NCI-H446 treated with DMSO at 0.1 percent for 48 hours (cell line): Measurements from ENCODE around the gene HOXA7.
A peak's percentile ranks its signal among the peaks of the same experiment; 100 is the strongest.

ENCODE experiments used
- DNase-seq: peaks from one replicate; lab custom pipeline; 2025; lab: John Stamatoyannopoulos, UW

The HOXA7 gene

DNA sequence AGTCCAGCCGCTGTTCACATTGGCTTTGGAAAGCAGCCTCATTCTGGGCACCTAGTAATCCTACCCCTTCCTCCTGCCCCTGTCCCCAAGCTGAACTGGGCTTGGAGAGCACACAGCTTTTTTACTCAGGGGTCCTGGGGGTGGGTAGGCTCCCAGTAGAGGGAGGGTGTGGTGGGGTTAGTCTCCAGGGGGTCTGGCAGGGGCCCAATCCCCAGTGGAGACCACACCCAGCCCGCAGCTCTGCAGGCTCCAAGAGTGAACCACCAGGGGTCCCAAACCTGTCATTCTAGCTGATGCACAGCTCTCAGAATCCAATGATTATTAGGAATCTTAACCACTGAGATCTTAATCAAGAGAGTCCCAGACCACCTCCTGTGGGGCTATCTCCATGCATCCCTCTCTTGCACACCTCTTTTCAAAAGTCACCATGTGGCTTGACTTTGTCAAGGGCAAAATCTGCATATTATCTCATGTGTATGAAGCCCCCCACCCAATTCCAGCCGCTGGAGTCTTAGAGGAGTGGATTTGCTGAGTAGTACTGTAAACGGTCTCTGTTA lies 25.9 kb upstream of the HOXA7 start:
- DNase-seq, result no peak

DNA sequence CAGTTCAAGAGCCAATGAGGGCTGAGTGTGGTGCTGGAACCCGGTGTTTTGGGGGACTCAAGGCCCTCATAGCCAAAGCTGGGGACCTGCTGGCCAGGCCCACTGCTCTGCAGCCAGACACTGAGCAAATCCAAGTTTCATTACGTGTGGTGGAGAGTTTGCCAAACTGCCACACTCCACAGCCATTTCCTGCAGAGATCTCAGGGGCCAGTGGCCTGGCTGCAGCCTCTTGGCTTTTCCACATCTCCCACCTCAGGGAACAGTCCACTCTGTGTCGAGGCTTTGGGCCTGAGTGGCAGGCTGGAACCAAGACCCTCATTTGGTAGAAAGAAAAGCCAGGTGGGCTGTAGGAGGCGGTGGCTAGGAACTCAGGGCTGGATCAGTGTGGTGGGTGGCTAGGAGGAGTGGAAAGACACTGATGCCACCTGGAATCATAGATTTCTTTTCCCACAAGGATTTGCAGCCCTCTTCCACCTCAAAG lies 25.4 kb upstream of the HOXA7 start:
- DNase-seq, result no peak

DNA sequence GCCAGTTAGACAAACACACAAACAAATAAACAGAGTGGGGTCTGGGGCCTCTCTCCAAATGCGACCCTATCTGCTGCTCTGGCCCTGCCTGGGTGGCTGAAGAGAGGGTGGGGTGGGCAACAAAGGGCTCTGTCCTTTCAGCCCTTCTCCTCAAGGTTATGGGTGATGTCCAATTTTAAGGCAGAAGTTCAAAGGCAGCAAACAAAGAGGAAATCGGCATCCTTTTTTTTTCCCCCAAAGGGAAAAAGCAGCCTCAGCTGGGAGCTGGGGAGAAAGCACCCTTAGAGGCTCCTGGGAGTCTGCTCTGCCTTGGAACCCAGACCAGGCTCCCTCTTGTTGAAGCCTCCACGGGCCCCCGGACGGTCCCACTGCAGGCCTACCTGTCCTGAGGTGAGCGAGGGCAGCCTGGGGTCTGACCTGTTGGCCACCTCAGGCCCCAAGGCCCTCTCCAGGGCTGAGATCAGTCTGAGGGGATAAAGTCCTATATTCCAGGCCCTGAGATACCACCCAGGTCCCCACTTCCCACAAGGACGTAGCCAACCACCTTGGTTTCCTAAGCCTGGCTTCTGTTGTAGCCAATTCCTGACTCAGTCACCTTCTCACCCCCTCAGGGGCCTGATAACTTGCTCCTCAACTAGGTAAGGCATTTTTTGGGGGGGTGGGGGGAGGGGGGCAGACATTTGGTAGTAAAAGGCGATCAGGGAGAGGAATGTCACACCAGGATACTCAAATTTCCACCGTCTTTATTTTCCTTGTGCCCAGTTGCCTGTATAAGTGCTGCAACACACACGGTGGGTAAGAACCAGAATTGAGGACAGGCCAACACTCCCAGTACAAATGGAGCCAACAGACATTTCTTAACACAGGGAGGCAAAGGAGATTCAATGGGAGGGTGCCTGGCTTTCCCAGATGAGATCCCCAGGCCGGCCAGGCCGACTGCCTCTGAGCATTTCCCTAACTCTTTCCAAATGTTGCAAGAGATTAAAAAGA lies 24.3 kb upstream of the HOXA7 start:
- no peak for DNase-seq

DNA sequence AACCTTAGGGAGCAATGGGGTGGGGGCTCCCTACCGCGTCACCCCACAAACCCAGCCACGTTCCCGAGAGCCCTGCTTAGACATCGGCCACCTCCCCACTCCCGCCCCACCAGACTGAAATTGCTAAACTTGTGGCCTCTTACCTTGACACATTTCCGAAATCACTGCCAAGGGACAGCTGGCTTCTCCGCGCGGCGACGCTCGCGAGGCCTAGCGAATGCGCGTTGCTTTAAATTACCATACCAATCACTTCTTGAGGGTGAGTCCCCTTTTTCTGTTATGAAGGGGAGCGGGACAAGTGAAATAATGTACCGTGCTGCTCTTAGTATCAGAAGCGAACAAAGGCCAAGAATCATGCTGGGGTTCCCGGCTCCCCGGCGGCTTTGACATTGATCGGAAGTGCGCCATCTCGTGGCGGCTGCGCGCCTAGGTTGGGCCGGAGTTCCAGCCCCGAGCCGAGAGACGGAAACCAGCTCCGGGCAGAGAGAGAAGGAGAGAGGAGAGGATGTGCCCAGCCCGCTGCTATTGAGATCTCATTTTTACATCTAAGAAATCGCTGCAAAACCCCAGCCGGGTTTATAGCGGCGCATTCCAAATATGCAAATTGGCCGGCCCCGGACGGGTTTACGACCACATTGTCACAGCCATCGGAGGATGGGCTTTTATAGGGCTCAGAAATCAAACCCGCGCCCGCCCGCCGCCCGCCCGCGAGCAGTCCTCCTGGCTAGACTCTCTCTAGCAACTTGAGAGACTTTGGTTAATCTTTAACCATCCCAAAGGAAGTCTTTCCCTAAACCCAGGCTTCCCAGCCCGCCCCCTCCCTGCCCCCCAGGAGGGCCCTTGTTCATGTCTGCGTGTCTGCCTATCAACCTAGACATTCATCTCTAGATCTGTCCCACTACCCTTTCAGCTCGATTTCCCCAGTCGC lies 23.3 kb upstream of the HOXA7 start:
- peak; percentile 53 for DNase-seq

DNA sequence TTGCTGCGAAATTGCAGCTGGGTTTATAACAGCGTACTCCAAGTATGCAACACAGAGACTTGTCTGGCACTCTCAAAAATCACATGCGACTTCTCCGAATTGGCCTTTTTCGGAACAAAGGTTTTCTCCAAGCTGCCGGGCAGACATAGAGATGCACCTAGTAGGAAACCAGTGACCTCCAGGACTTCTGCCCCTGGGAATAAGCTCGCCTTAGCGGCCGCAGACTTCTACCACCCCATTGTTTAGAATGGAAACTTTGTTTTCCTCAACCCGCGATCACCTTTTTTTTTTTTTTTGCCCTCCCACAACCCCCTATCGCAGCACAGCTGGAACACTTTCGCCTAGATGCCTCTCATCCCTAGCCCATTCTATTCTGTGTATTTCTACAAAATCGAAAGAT lies 22.6 kb upstream of the HOXA7 start:
- no peak for DNase-seq

DNA sequence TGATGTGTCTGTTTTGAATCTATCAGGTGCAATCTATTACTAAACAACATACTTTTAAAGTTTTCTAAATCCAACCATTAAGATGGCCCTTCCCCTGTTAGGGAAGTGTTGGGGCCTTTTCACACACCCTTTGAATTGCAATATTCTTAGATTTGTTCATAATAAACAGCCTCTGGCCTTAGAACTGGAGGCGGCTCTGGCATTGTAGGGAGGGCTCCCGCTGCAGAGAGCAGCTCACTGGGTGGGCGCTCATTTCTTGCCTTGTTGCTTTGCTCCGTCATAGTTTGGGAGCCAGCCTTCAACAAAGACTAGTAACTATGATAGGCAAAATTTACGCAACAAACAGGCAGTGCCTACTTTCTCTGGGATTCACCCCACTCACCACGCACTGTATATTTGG lies 21.9 kb upstream of the HOXA7 start:
- peak; percentile 30 for DNase-seq

DNA sequence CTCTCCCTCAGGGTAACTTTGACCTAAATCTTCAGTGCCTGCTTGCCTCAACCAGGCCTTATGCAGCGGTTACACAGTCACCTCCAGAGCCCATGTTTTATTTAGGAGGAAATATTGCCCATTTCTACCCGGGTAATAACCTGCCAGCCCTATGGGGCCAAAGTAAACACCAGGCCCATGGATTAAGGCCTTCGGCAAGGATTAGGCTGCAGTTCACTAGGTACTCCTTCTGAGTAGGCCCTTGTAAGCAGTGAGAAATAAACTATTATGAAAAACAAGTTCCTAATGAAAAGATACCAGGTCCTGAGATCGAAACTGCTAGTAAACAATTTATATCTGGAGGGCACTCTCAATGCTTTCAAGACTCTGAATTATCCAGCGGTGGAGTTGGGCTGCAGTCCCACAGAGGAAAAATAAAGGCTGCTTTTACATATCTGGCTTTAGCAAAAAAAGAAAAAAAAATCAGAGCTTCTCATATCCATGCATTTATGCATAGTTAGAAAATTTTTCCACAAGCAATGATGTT lies 21.4 kb upstream of the HOXA7 start:
- DNase-seq, result no peak

- DNase-seq, result no peak
Observed at GRCh38 chr7:27176962-27177794, 20.7 kb upstream of the HOXA7 start.

GRCh38 chr7:27176524-27176845 lies 20.0 kb upstream of the HOXA7 start:
- no peak for DNase-seq

DNA sequence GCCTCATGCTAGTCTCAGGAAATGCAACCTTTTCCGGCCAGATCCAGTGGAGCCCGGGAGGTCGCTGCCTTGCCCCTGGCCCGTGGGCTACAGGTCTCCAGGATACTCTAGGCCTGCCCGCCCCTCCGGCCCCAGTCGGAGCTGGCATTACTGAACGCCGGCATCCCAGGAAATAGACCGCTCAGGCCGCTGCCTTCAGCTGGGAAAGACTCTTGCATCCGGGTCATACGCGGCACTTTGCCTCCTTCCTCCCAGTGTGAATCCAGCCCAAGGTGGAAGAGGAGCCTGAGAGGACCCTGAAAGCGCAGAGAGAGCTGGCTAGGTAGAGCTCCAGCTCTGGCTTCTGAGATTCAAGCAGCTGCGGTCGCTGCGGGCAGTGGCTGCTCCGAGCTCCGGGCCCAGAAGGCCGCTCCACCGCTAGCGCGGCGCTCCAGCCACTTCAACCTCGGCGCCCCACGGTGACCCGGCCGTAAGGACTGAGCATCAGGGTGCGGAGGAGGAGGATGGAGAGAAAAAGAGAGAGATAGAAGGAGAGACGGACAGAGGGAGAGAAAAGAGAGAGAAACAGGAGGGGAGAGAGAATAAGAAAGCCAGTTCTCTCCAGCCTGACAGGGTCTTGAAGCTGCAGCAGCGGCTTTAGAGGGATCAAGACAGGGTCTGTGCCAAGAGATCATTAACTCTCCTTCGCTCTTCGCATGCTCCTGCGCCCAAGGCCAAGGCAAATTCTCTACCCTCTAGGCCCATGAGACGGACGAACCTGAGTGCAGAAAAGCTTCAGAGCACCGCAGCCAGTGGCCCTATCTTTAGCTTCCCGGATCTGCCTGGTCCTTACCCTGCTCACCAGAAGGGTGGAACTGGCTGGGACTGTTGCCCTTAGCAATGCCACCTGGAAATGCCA lies 19.4 kb upstream of the HOXA7 start:
- DNase-seq, result no peak

GRCh38 chr7:27174874-27175625 lies 18.6 kb upstream of the HOXA7 start:
- DNase-seq, result no peak

DNA sequence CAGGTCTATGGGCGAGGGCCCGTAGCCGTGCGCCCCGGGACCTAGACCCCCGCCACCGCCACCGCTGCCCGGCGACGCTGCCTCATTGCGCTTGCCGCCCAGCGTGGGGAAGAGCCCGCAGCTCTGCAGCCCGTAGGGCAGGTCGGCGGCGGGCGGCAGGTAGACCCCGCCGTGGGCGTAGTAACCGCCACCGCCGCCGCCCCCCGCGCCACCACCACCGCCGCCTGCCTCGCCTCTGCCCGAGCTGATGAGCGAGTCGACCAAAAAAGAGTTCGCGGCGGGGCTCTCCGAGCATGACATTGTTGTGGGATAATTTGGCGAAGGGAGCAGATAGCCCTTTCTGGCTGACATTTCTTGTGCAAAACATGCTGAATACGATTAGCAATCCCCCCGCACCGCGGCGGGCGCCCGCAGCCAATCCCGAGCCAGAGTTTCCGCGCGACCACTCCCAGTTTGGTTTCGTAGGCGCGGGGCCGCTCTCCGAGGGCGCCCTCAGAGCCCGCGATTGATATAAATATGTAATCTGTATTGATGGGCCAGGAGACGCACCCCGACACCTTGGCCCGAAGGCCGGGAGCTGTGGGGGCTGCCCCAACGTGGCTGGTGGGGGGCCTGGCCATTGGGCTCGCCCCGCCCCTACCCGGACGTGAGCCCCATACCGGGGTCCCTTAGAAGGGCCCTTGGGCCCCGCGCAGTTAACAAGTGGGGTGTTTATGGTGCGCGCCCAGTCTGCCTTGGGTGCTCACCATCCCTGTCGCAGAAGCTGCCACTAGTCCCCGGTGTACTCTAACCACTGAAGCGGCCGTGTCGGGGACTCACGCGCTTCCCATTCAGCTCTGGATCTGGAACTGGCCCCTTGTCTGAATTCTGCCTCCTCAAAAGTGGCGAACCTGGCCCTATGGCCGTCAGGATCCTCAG lies 17.7 kb upstream of the HOXA7 start, which contains the start of gene HOXA10:
Gene HOXA10 (minus strand): TSS at position 365 of the 918 bp plus-strand sequence. CDS start 14 bp downstream, at position 351.
- peak; percentile 53 for DNase-seq

DNA sequence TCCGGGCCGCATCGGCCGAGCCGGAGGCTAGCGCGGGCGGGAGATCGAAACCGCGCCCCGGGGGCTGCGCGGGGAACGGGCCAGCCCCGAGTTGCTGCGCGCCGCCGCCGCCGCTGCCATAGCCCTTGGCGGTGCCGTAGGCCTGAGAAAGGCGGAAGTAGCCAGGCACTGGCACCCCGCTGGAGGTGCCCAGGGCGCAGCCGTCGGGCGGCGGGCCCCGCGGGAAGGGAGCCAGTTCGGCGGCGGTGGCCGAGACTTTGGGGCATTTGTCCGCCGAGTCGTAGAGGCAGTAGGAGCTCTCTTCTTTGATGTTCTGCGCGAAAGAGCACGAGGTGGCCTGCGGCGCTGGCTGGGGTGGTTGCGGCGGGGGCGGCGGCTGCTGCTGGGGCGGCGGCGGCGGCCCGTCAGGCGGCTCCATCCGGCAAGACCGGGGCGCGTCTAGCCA lies 17.1 kb upstream of the HOXA7 start:
- no peak for DNase-seq

GRCh38 chr7:27172823-27173510 lies 16.5 kb upstream of the HOXA7 start:
- DNase-seq, result no peak

GRCh38 chr7:27172315-27172774 lies 15.9 kb upstream of the HOXA7 start:
- DNase-seq, result no peak

DNA sequence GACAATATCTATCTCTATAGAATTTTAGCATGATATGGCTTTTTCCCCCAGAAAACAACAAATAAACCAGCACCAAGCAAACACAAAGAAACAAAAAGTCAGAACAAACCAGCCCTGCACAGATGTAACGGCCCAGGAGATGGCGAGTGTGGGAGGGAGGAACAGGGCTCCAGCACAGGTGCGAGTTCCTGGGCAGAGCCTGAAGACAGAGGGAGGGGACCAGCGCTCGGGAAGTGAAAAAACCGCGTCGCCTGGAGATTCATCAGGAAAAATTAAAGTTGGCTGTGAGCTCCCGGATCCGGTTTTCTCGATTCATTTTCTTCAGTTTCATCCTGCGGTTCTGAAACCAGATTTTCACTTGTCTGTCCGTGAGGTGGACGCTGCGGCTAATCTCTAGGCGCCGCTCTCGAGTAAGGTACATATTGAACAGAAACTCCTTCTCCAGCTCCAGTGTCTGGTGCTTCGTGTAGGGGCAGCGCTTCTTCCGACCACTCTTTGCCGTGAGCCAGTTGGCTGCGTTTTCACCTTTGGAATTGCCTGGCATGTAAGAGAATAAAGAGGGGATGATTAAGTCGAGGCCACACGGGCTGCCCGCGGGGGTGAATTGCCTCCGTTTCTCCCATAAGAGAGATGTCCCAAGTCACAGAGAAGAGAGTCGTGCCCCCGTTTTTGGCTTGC lies 15.3 kb upstream of the HOXA7 start:
- DNase-seq, result no peak

DNA sequence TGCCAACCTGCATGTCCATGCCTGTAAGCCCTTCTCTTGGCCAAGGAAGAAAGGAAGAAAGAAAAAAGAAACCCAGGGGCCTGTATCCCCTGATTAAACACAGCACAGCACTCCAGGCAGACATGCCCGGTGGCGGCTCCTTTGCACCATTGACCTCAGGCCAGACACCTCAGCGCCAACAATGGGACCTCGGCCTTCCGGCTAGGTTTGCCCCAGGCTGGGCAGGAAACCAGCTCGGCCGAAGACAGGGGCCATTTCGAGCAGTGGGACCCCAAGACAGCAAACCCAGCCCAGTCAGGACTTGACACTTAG lies 14.8 kb upstream of the HOXA7 start:
- no peak for DNase-seq
